ENCODE results near the gene CNTN5.
"Not testable (repeated sequence)": the region's sequence is repeated elsewhere in the genome, so short reads cannot be mapped to it uniquely, and the experiment has no call there.

The CNTN5 gene

DNA sequence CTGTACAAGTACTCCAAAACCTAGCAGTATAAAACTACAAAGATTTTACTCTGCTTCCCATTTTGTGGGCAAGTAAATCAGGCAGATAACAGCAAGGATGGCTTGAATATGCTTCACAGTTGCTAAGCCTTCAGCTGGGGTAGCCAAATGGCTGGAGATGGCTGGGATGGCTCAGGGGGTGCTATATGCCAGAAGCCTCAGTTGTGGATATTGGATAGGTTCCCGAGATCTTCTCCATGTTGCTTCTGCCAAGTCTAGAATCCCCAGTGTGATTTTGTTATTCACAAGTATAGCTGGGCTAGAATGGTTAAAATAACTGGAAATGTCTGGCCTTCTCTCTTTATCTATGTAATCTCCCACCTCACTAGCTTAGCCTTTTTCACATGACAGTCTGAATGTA is 1194.0 kb downstream of the CNTN5 start:
- DNase-seq (ENCODE audit: low spot score), result no peak

DNA sequence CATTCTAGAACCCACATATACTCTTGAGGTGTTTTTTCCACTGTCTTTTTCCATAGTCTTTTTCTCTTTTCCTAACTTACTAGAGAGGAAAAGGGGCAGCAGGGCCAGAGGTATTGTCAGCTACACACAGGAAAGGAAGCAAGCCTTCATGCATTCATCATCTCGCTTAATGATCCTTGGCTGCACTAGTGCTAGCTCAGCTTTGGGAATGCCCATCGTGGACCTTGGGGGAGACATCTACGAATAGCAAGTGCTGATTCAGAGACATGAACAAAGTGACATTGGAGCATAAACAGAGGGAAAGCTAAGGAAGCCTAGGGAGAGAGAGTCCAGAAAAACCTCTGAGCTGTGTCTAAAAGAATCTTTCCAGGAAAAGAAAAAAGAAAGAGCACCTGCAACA is 1200.1 kb downstream of the CNTN5 start:
- no peak for DNase-seq (ENCODE audit: low spot score)

DNA sequence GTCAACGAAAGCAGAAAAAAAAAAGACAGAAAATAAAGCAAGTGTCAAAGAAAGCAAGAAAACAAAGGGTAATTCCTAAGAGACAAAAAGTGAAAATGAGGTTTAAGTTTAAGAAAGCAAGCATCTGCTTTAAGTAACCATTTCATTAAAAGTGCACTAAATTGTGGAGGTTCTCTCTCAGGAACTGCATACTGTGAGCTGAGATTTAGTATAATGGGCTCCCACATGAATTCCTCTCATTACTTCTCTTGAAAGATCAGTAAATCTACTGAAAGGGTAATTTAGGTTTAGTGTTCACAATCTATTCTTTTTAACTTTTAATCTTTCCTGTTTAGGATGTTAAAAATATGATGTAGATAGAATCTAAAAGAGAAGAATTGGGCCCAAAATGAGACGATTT is 1201.0 kb downstream of the CNTN5 start:
- DNase-seq (ENCODE audit: low spot score), result no peak

DNA sequence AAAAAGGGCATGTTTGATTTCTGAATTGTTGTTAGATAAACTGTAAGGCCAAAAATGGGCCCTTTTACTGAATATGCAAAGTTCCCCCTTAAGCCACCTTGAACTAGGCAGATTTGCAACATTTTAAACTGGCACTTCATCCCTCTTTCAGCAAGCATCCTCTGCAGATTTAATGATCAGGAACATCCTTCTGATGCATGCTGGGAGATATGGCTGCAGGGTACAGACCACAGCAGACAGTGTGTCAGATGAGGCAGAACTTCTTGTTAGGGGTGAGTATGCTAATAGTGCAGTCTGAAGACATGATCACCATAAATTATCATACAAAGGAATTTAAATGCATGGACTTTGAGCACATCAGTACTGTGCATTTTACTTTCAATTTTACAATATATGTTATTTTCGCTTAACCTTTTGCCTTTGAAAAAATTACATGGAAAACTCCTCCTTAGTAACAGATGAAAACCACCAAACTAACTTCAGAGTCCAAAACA is 1203.8 kb downstream of the CNTN5 start:
- no peak for DNase-seq (ENCODE audit: low spot score)

DNA sequence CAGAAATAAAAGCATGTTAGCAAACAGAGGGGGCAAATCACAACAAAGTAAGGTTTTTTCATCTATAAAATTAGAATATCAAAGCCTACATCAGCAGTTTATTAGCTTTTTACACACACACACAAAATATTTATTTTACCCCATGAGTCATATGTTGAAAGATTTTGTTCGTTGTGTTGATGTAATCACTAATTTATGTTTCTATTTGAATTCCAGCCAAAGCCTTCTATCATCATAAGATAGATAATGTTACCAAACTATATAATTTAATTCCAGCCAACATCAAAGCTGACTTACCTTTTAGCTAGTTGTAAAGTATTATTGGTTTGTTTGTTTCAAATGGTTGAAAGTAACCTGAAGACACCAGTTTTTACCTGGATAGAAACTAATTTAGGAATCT is 1208.3 kb downstream of the CNTN5 start:
- DNase-seq (ENCODE audit: low spot score), result no peak

DNA sequence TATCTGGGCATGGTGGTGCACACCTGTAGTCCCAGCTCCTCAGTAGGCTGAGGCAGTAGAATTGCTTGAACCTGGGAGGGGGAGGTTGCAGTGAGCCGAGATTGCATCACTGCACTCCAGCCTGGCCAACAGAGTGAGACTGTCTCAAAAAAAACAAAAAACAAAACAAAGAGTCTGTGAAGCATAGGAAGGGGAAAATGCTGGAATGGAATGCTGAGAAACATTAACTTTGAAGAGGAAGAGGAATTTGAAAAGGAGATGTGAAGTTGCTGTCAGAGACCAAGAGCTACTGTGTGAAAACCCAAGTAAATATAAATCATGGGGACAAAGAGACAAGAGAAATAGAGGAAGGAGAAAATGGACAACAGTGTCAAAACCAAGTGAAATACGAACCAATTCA is 1211.3 kb downstream of the CNTN5 start:
- DNase-seq (ENCODE audit: low spot score), result no peak

DNA sequence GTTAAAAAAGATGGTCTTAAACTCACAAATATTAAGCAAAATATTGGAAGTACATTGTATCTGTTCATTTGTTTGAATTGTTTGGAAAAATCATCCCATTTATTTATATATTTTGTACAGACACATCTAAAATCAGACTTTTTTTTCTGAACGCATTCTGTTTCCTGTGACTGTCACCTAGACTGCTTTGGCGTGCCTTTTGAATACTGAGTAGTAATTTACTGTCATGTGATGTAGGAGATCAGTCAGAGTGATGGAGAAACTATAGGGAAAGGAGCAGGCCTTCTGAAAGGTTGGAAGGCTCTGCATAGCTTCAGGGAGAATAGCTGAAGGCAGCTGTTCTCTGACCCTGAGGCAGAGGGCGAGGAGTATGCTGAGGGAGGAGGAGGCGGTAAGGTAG is 1214.3 kb downstream of the CNTN5 start:
- no peak for DNase-seq (ENCODE audit: low spot score)

DNA sequence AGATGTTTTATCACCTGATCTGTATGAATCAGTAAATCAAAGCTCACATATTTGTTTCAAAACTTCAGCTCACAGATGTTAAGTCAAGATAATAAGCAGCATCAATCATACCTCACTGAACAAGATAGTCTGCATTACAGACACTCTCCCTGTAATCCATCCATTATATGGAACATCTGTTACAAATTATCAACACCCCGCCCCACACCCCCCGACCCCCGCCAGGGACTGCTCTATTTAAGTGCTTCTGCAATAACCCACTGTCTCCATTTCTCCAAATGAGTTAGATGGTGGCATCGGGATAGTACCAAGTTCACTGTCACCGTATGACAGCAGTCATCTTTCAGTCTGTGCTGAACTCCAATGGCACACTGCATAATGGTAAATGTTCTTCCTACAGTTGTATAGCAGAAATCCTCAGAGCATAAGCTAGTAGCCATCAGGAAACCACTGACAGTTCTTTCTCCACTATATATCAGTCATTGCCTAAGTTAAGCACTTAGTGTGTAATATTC is 1219.3 kb downstream of the CNTN5 start:
- DNase-seq (ENCODE audit: low spot score), result no peak

DNA sequence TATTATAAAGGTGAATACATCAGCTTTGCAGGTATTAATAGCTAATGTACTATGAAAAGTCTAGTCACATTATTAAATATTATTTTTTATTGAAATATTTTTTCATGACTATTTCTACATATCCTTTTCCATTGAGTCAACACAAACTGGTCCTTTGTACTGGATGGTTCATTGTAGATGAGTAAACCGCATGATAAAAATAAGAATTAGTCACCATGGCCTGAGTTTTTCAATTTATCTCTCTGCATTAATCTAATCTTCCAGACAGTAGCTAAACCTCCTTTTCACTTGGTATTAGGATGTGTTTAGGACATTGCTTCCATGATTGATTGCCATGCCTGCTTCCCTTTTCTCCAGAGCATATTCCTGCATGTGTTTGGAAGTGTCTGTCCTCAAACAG is 1227.0 kb downstream of the CNTN5 start:
- DNase-seq (ENCODE audit: low spot score), result no peak

DNA sequence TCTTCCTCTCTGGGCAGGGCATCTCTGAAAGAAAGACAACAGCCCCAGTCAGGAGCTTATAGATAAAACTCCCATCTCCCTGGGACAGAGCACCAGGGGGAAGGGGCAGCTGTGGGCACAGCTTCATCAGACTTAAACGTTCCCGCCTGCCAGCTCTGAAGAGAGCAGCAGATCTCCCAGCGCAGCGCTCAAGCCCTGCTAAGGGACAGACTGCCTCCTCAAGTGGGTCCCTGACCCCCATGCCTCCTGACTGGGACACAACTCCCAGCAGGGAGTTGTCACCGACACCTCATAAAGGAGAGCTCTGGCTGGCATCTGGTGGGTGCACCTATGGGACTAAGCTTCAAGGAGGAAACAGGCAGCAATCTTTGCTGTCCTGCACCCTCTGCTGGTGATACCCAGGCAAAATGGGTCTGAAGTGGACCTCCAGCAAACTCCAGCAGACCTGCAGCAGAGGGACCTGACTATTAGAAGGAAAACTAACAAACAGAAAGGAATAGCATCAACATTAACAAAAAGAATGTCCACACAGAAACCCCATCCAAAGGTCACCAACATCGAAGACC is 1236.6 kb downstream of the CNTN5 start:
- DNase-seq (ENCODE audit: low spot score), result not testable (repeated sequence)

DNA sequence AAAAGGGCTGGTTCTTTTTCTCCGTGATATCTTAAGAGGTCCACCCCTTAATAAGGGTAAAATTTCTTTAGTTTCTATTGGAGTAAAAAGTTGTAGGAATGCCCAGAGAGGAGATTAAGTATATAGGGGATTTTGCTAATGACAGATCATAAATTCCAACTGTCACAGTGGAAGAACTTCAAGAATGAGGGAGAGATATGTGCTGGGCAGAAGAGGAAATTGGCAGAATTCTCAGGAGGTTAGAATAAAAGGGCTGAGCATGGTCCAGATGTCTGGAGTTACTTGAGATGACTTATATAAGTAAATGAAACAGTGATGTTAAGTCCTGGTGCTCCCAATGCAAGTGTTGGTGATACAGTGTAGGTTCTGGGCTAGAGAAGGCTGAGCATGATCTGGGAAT is 1248.8 kb downstream of the CNTN5 start:
- no peak for DNase-seq (ENCODE audit: low spot score)

DNA sequence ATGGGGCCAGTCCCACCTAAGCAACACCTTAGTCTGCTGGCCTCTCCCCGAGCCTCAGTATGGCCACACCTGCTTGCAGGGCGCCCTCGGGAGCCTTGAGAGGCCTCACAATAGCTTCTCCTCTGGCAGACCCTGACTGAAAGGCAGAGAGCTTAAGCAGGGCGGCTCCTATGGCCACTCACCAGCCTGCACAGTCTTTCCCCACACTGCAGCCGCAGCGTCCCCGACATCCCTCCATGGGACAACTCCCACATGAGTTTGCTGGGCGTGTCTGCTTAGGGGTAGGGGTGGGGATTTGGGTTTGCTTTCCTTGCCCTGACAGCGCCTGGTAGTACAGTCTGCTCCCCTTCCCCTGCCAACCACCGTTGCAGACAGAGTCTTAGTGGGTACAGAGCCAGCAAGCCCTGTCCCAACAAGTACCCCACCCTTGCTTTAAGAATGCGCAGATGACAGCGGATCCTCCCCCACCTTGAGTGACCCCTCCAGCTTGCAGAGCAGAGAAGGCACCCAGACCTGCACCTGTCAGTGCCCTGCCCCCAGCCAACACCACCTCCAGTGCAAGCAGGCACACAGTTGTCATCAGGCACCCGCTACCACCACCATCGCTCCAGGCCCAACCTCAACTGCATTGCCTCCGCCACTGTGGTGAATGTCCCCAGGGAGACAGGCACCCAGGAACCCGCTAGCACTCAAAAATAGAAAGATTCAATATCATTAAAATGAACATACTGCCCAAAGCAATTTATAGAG is 1252.5 kb downstream of the CNTN5 start:
- DNase-seq (ENCODE audit: low spot score), result no peak

DNA sequence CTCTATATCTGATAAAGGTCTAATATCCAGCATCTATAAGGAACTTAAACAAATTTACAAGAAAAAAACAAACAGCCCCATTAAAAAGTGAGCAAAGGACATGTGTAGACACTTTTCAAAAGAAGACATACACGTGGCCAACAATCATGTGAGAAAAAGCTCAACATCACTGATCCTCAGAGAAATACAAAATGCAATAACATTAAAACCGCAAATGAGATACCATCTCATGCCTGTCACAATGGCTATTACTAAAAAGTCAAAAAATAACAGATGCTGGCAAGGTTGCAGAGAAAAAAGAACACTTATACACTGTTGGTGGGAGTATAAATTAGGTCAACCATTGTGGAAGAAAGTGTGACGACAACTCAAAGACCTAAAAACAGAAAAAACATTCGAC is 1253.7 kb downstream of the CNTN5 start:
- not testable (repeated sequence) for DNase-seq (ENCODE audit: low spot score)

DNA sequence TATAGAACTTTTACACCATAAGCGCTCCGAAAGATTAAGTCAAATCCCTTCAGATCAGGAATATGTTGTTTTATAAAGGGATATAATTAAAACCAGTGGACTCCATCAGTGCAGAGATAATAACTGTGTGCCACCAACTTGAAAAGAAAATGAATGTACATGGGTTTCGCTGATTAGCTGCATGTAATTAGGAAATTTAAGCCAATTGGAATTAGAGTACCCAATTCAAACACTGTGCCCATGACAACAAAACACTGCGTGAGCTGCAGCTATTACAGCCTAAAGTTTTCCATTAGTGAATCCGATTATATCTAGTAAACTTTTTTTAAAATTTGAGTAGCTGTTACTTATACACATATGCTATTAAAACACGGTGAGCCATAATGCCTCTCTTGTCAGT is 1274.0 kb downstream of the CNTN5 start:
- DNase-seq (ENCODE audit: low spot score), result no peak

DNA sequence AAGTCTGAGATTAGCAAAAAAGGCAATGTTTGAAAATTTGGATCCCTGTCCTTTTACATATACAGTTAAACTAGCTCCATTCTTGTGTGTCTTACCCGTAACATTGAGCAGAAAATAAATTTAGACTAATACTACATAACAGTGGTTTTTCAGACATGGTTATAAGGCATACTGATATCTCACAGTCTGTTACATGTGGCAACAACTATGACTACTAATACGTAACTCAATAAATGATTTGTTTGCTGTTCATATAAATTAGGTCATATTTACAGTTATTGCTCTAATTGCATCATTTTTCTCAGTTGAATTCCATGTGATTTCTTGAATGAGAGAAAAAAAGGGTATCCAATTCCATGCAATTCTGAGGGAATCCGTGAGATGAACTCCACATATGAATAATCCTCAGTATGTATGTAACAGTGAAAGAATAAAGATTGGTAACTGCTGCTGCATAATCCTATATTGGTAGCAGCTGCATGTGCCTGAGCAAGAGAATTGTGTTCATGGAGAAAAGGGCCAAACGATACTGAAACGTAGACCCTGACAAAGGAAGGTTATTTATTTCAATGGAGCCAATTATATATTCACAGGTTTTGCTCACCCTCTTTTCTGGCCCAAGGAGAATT is 1275.4 kb downstream of the CNTN5 start:
- DNase-seq (ENCODE audit: low spot score), result no peak

DNA sequence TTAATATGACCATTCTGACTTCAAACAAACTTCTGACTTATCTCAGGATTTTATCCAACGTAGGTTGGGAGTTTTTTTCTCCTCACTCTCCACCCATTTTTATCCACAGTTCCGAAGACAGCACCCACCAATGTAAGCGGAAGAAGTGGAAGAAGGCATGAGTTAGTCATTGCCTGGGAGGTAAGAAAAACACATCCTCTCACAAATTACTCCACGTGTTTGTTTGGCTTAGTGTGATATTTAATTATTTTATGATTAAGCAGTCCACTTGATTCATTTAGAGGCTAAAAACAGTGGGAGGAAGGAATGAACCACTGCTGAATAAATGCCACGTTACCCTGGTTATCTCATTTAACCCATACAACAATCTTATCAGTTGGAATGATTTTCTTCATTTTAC is 1276.8 kb downstream of the CNTN5 start:
- no peak for DNase-seq (ENCODE audit: low spot score)

DNA sequence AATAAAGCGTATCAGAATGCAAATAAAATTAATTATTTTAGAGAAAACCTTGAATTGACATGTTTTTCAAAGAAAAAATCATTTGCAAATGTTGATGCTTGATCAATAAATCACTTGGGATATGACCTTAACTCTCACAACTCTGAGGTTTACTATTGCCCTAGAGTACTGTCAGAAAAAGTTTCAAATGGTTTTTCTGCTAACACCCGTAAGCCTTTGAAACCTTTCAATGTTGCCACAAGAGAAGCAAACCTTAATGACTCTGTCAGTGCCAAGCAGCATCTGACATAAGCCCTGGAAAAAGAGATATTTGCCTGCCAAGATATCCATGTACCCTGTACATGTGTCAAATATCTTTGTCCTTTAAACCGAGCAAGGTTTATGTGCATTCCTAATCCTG is 1282.1 kb downstream of the CNTN5 start:
- DNase-seq (ENCODE audit: low spot score), result no peak

DNA sequence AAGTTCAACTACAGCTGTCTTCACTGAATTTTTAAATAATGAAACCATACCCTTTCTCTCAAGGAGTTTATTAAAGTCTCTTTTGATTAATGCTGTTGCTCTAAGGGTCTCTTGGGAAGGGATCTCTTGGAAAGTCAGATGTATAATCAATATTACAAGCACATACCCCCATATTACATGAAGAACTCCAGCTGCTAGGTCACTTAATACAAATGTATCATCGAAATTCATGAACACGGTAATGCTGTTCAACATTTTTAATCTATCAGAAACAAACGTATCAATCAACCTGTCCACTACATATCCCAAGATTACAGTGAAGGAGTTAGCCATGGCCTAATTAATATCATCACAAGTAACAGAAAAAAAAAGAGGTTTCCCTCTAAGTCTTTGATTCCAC is 1283.1 kb downstream of the CNTN5 start:
- DNase-seq (ENCODE audit: low spot score), result no peak

DNA sequence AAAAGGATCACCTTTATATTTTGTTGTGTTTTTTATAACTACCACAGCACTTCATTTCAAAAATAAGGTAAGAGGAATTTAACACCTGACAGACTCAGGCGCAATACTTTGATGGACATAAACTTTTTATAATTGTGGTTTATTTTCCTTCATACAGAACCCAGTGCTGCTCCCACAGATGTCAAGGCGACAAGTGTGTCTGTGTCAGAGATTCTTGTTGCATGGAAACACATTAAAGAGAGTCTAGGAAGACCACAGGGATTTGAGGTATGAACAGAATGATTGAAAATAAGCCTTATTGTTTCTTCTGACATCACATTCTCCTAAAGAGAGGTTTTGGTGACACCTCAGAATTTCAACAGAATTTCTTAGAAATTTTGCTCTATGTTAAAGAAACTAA is 1287.5 kb downstream of the CNTN5 start:
- no peak for DNase-seq (ENCODE audit: low spot score)

DNA sequence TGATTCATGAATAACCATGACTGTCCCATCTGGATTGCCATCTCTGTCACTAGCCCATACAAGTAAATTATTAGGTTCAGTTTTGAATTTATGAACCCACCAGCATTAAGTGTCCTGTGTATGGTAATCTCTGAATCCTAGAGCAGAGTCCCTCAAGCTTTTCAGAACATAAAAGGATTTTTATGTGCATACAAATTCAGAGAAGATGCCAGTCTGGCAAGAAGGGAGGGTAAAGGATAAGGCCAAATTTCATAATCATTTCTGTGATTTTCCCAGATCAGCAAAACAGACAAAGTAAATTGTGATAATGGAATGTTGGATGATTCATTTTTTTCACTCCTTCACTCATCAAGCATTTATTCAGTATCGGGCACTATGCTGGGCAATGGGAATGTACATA is 1295.2 kb downstream of the CNTN5 start:
- DNase-seq (ENCODE audit: low spot score), result no peak

DNA sequence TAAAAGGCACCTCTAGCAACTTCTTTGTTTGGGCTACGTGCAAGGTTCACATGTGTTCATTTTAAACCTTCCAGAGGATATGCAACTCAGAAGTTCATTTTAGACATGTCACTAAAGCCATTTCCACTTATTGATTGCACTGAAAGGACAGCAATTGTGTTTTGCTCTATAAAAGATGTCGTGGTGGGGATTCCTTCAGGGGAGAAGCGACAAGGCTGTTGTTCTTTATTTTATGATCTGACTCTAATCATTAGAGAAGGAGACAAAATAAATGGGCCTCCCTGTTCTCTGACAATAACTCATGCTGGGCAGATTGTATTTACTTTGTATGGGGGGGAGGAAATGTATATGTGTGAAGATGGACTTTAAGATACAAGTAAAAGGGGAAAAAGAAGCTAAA is 1296.2 kb downstream of the CNTN5 start:
- no peak for DNase-seq (ENCODE audit: low spot score)

DNA sequence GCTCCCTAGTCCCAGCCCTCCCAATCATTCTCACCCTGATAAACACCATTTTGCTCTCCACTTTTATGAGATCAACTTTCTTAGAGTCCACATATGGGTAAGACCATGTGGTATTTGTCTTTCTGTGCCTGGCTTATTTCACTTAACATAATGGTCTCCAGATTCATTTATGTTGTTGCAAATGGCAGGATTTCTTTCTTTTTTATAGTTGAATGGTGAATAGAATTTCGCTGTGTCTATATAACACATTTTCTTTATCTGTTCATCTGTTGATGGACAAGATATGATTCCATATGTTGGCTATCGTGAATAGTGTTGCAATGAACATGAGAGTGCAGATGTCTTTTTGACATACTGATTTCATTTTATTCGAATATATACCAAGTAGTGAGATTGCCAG is 1298.9 kb downstream of the CNTN5 start:
- DNase-seq (ENCODE audit: low spot score), result no peak

DNA sequence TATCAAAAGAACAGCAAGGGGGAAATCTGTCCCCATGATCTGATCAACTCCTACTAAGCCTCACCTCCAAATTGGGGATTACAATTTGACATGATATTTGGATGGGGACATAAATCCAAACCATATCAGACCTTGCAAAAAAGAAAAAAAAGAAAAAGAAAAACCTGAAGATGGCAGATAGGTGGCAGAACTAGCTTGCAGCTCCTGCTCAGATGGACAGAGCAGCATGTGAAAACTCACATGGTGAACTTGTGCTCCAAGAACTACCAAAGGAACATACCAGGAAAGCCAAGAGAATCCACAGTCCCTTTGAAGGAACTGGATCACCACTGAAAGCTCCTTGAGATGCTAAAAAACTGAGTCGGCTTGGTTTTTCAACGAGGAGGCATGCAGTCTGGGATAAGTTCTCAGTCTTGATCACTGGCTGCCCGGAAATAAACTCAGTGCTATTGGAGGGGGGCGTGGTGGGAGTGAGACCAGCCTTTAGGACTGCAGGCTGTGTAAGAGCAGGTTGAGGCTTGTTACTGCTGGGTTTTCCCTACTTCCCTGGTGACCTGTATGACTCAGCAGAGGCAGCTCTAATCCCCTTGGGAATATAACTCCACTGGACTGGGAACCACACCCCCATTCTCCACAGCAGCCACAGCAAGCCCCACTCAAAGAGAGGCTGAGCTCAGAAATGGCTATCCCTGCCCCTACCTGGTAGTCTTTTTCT is 1308.0 kb downstream of the CNTN5 start:
- no peak for DNase-seq (ENCODE audit: low spot score)

Measured in Ammon's horn (tissue), 1 donor.